Osteocyte (in vitro differentiated cells): Measurements from ENCODE around the gene FBXO7. TPM values are rescaled to one million over a fixed set of nuclear protein-coding genes. Genes with fewer than 3 reads are reported as not detected.

Experiments used
- DNase-seq: peaks from one replicate; pipeline ENCODE4 v3.0.0; 2021; ENCODE audit warnings: mixed read lengths; ENCODE audit not compliant: unreplicated experiment; ENCODE audit errors: extremely low spot score
- H3K27ac Mint-ChIP-seq: one replicate; pipeline ENCODE4 v1.8.0; 2021; ENCODE audit warnings: mild to moderate bottlenecking, mixed read lengths; ENCODE audit not compliant: unreplicated experiment
- H3K27me3 Mint-ChIP-seq: one replicate; pipeline ENCODE4 v1.8.0; 2021; ENCODE audit warnings: mixed read lengths; ENCODE audit not compliant: unreplicated experiment
- H3K36me3 Mint-ChIP-seq: one replicate; pipeline ENCODE4 v1.8.0; 2021; ENCODE audit warnings: mixed read lengths; ENCODE audit not compliant: unreplicated experiment
- H3K4me1 Mint-ChIP-seq: one replicate; pipeline ENCODE4 v1.8.0; 2021; ENCODE audit warnings: mixed read lengths; ENCODE audit not compliant: unreplicated experiment
- H3K4me3 Mint-ChIP-seq: one replicate; pipeline ENCODE4 v1.8.0; 2021; ENCODE audit warnings: mild to moderate bottlenecking, moderate library complexity, mixed read lengths; ENCODE audit not compliant: unreplicated experiment
- H3K9me3 Mint-ChIP-seq: one replicate; pipeline ENCODE4 v1.8.0; 2021; ENCODE audit warnings: mixed read lengths; ENCODE audit not compliant: unreplicated experiment
- CTCF ChIP-seq: fragments of 200-600 bp; sonication (generic); IDR thresholded peaks from 2 replicates; pipeline ENCODE4 v1.5.0; 2021; ENCODE audit warnings: antibody characterized with exemption, mild to moderate bottlenecking, moderate library complexity
- total RNA-seq: library from RNA; stranded (reverse); gene quantifications from 2 replicates; pipeline ENCODE4 v1.2.1, GENCODE V29; 2021

FBXO7 gene
- total RNA-seq, 1 donor from 2014 or later: 86.9 TPM

- Mint-ChIP-seq H3K36me3 (peaks cover 1% of the 10 kb centered on the region), H3K9me3 (no peaks in the 10 kb centered on the region), H3K4me1 (no peaks in the 10 kb centered on the region)
These were observed 44.2 kb downstream of the FBXO7 start for GRCh38 chr22:32518848-32519247.

DNA sequence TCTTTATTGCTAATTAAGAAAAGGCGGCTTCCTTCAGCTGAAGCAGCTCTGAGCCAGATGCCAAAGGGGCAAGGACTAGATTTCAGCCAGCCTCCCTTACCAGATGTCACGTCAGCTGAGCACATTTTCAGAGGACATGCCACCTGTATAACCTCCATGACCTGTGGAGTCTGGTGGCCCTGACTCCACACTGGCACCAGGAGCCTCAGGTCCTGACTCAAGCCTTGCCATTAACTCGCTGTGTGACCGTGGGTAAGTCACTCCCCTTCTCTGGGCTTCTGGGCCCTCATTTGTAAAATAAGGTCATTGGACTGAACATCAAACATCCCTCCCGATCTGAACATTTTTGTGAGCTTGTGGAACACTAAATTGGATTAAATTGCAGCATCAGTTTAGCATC is 46.0 kb downstream of the FBXO7 start:
- Mint-ChIP-seq H3K4me3 (no peak overlapping the region), H3K4me1 (no peaks in the 10 kb centered on the region), H3K36me3 (peaks cover 1% of the 10 kb centered on the region), H3K9me3 (no peaks in the 10 kb centered on the region), H3K27ac (no peak overlapping the region), H3K27me3 (peaks cover 23% of the 10 kb centered on the region)
- no peak for DNase-seq
- no peak for TF ChIP-seq CTCF

More at GRCh38 chr22:32518848-32519247, 44.2 kb downstream of the FBXO7 start:
- no peak overlapping the region for H3K27ac Mint-ChIP-seq
- TF ChIP-seq CTCF: no peak
- DNase-seq: no peak
- no peak overlapping the region for H3K4me3 Mint-ChIP-seq
- peaks cover 23% of the 10 kb centered on the region for H3K27me3 Mint-ChIP-seq

DNA sequence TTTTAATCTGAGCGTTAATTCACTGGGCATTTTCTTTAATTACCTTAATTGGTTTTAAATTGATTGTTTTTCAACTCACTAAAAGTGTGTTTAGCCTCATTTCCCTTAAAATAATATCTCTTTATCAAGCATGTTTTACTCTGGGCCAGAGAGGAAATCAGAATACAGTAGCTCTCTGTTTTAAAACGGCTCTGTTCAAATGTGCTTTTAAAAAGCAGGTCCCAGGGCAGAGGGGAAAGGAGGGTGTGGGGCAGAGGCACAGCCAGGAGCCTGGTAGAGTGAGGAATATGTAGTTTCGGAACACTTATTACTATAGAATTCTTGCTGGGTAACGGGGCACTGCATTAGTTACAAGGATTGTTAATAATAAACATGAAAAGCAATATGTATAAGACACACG is 47.6 kb downstream of the FBXO7 start:
- Mint-ChIP-seq H3K27ac (no peak overlapping the region), H3K9me3 (no peaks in the 10 kb centered on the region), H3K4me1 (no peaks in the 10 kb centered on the region), H3K27me3 (peaks cover 25% of the 10 kb centered on the region), H3K36me3 (peaks cover 1% of the 10 kb centered on the region), H3K4me3 (no peak overlapping the region)
- no peak for TF ChIP-seq CTCF
- DNase-seq: no peak

GRCh38 chr22:32527756-32528155 is 53.1 kb downstream of the FBXO7 start:
- no peaks in the 10 kb centered on the region for H3K9me3 Mint-ChIP-seq
- no peak overlapping the region for H3K4me3 Mint-ChIP-seq
- no peak for TF ChIP-seq CTCF
- no peaks in the 10 kb centered on the region for H3K36me3 Mint-ChIP-seq
- no peak for DNase-seq
- no peak overlapping the region for H3K27ac Mint-ChIP-seq
- peaks cover 22% of the 10 kb centered on the region for H3K4me1 Mint-ChIP-seq
- H3K27me3 Mint-ChIP-seq: peaks cover 11% of the 10 kb centered on the region

DNA sequence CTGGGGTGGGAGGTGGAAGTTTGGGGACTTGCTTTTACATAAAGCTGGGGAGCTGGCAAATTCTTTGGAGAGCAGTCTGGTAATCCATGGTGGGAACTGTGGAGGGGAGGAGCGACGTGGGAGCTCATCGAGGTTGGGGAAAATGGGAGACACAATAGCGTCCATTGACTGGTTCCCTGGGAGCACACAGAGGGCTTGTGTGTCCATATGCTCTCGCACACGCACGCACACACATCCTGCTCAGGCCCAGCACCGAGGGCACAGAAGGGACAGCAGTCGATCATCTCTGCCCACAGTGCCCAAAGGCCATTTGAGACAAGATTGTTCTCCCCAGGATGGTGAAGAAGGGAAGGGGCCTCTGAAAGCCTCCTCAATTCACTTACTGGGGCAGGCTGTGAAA is 53.7 kb downstream of the FBXO7 start:
- Mint-ChIP-seq H3K4me1 (peaks cover 27% of the 10 kb centered on the region), H3K27me3 (peaks cover 11% of the 10 kb centered on the region), H3K27ac (no peak overlapping the region), H3K36me3 (no peaks in the 10 kb centered on the region), H3K4me3 (no peak overlapping the region), H3K9me3 (no peaks in the 10 kb centered on the region)
- DNase-seq: no peak
- TF ChIP-seq CTCF: no peak
